Tibial nerve (tissue), 4 donors: ENCODE results near the gene KATNIP.

Source experiments
- EP300 ChIP-seq, 2 donors: sonication (generic); formaldehyde crosslinking; IDR thresholded peaks; one replicate each; pipeline ENCODE4 v1.6.1; 2017; ENCODE audit warnings: antibody characterized with exemption in 2 of 2, mild to moderate bottlenecking in 1 of 2
- POLR2A ChIP-seq, 2 donors: fragments of 450-650 bp; IDR thresholded peaks; one replicate each; pipeline ENCODE4 v1.6.1; 2017; ENCODE audit warnings: antibody characterized with exemption in 2 of 2, mild to moderate bottlenecking in 2 of 2, moderate library complexity in 2 of 2
- TF ChIP-seq, protein P1 (sequence below), 5 experiments: fragments of 200-600 bp in 3 of 5; fragments of 450-650 bp in 2 of 5; sonication (generic) in 3 of 5; IDR thresholded peaks; one replicate each; pipeline ENCODE4 v1.5.1; 2016 to 2019; ENCODE audit warnings: antibody characterized with exemption in 5 of 5, mild to moderate bottlenecking in 3 of 5, moderate library complexity in 2 of 5

DNA sequence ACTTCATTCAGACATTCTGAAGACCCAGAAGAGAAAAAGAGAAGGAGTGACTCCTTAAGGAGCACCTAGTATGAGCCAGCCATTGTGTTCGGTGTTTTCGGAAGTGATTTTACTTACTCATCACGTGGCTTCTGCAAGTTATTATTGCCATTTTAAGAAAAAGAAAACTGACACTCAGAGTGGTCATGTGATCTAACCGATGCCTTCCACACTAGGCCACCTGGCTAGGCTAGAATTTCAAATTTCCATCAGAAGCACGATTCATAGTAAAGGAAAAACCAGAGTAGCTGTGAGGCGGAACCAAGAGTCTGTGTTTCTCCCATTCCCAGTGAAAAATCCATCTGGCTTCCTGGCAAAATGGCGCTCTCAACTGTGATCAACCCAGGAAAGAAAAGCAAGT is 32.3 kb upstream of the KATNIP start:
- TF ChIP-seq, protein P1, sequence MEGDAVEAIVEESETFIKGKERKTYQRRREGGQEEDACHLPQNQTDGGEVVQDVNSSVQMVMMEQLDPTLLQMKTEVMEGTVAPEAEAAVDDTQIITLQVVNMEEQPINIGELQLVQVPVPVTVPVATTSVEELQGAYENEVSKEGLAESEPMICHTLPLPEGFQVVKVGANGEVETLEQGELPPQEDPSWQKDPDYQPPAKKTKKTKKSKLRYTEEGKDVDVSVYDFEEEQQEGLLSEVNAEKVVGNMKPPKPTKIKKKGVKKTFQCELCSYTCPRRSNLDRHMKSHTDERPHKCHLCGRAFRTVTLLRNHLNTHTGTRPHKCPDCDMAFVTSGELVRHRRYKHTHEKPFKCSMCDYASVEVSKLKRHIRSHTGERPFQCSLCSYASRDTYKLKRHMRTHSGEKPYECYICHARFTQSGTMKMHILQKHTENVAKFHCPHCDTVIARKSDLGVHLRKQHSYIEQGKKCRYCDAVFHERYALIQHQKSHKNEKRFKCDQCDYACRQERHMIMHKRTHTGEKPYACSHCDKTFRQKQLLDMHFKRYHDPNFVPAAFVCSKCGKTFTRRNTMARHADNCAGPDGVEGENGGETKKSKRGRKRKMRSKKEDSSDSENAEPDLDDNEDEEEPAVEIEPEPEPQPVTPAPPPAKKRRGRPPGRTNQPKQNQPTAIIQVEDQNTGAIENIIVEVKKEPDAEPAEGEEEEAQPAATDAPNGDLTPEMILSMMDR (IDR thresholded peaks at IDR 0.05): no peak
- TF ChIP-seq EP300 (IDR thresholded peaks at IDR 0.05): no peak
- no peak for TF ChIP-seq POLR2A (IDR thresholded peaks at IDR 0.05)
